Measurements from ENCODE around the gene RAB20. TPM values are rescaled to one million over a fixed set of nuclear protein-coding genes. Genes with fewer than 3 reads are reported as not detected.
A peak's percentile ranks its signal among the peaks of the same experiment; 100 is the strongest.

Gene RAB20
- total RNA-seq, 1 experiment from 2014 or later, result 1.7 TPM

GRCh38 chr13:110507678-110508381 is 53.7 kb downstream of the RAB20 start:
- intact Hi-C loops (cut with micrococcal nuclease), result no loop called here
- CTCF ChIA-PET, result interaction anchor here (0.7 to 0.9 kb wide), 3 partner anchors 10 to 86 kb away, joined by 3 read pairs; no protein-coding TSS in a partner anchor

GRCh38 chr13:110506859-110507566 is 54.5 kb downstream of the RAB20 start:
- ChIA-PET CTCF (interaction anchor here (0.9 kb wide), 1 partner anchor 52 kb away, joined by 3 read pairs; no protein-coding TSS in a partner anchor), POLR2A (interaction anchor here (0.6 to 1.9 kb wide), 4 partner anchors 18 to 55 kb away, joined by 3 to 6 read pairs (median 4); partner anchors contain the start of gene RAB20)
- peak; percentile 88 for DNase-seq (ENCODE audit: unreplicated experiment)
- Mint-ChIP-seq H3K27me3 (ENCODE audit: insufficient read depth, unreplicated experiment) (no peaks in the 10 kb centered on the region), H3K4me3 (ENCODE audit: unreplicated experiment) (no peak overlapping the region), H3K4me1 (ENCODE audit: insufficient read depth, unreplicated experiment) (peaks cover 10% of the 10 kb centered on the region), H3K36me3 (ENCODE audit: insufficient read depth, unreplicated experiment) (peaks cover 34% of the 10 kb centered on the region), H3K27ac (ENCODE audit: low read depth, unreplicated experiment) (no peak overlapping the region), H3K9me3 (ENCODE audit: unreplicated experiment) (no peaks in the 10 kb centered on the region)
- no TSS peak for BruUV-seq (replicated peaks)
- TF ChIP-seq CTCF (IDR thresholded peaks at IDR 0.05; ENCODE audit: unreplicated experiment), result no peak
- intact Hi-C loops (cut with micrococcal nuclease), result no loop called here

More at GRCh38 chr13:110507678-110508381, 53.7 kb downstream of the RAB20 start:
- Mint-ChIP-seq H3K4me1 (ENCODE audit: insufficient read depth, unreplicated experiment) (peaks cover 10% of the 10 kb centered on the region), H3K36me3 (ENCODE audit: insufficient read depth, unreplicated experiment) (peaks cover 26% of the 10 kb centered on the region), H3K27ac (ENCODE audit: low read depth, unreplicated experiment) (no peak overlapping the region), H3K9me3 (ENCODE audit: unreplicated experiment) (no peaks in the 10 kb centered on the region), H3K27me3 (ENCODE audit: insufficient read depth, unreplicated experiment) (no peaks in the 10 kb centered on the region), H3K4me3 (ENCODE audit: unreplicated experiment) (no peak overlapping the region)
- TF ChIP-seq CTCF (IDR thresholded peaks at IDR 0.05; ENCODE audit: unreplicated experiment), result no peak
- peak; percentile 14 for DNase-seq (ENCODE audit: unreplicated experiment)
- POLR2A ChIA-PET, result interaction anchor here (0.6 to 1.9 kb wide), 4 partner anchors 17 to 559 kb away, joined by 3 to 6 read pairs (median 4); partner anchors contain the start of gene RAB20
- no TSS peak for BruUV-seq (replicated peaks)

GRCh38 chr13:110506396-110506795 is 55.1 kb downstream of the RAB20 start:
- intact Hi-C loops (cut with micrococcal nuclease), result no loop called here
- no peaks in the 10 kb centered on the region for H3K27me3 Mint-ChIP-seq (ENCODE audit: insufficient read depth, unreplicated experiment)
- H3K9me3 Mint-ChIP-seq (ENCODE audit: unreplicated experiment), result no peaks in the 10 kb centered on the region
- H3K4me1 Mint-ChIP-seq (ENCODE audit: insufficient read depth, unreplicated experiment), result peaks cover 10% of the 10 kb centered on the region
- ChIA-PET CTCF (no interaction called here), POLR2A (no interaction called here)
- BruUV-seq (replicated peaks), result no TSS peak
- H3K4me3 Mint-ChIP-seq (ENCODE audit: unreplicated experiment), result no peak overlapping the region
- H3K36me3 Mint-ChIP-seq (ENCODE audit: insufficient read depth, unreplicated experiment), result peaks cover 36% of the 10 kb centered on the region
- no peak overlapping the region for H3K27ac Mint-ChIP-seq (ENCODE audit: low read depth, unreplicated experiment)
- no peak for DNase-seq (ENCODE audit: unreplicated experiment)
- no peak for TF ChIP-seq CTCF (IDR thresholded peaks at IDR 0.05; ENCODE audit: unreplicated experiment)

- H3K27ac Mint-ChIP-seq (ENCODE audit: low read depth, unreplicated experiment), result no peak overlapping the region
Observed at GRCh38 chr13:110505594-110505993, 55.9 kb downstream of the RAB20 start.

More at GRCh38 chr13:110505594-110505993, 55.9 kb downstream of the RAB20 start:
- ChIA-PET CTCF (interaction anchor here (0.7 kb wide), 1 partner anchor 93 kb away, joined by 3 read pairs; no protein-coding TSS in a partner anchor), POLR2A (no interaction called here)
- H3K4me1 Mint-ChIP-seq (ENCODE audit: insufficient read depth, unreplicated experiment), result peaks cover 10% of the 10 kb centered on the region
- no peak for DNase-seq (ENCODE audit: unreplicated experiment)
- BruUV-seq (replicated peaks), result no TSS peak
- no peaks in the 10 kb centered on the region for H3K9me3 Mint-ChIP-seq (ENCODE audit: unreplicated experiment)
- no peak overlapping the region for H3K4me3 Mint-ChIP-seq (ENCODE audit: unreplicated experiment)
- H3K27me3 Mint-ChIP-seq (ENCODE audit: insufficient read depth, unreplicated experiment), result no peaks in the 10 kb centered on the region
- intact Hi-C loops (cut with micrococcal nuclease), result no loop called here
- H3K36me3 Mint-ChIP-seq (ENCODE audit: insufficient read depth, unreplicated experiment), result peaks cover 36% of the 10 kb centered on the region
- no peak for TF ChIP-seq CTCF (IDR thresholded peaks at IDR 0.05; ENCODE audit: unreplicated experiment)
